ENCODE measurements around the gene CISD1.

- TF ChIP-seq CTCF (IDR thresholded peaks at IDR 0.05) (no peak), POLR2AphosphoS5 (IDR thresholded peaks at IDR 0.05) (no peak)
These were observed 48.1 kb upstream of the CISD1 start for GRCh38 chr10:58220769-58221451.
